Measurements from ENCODE around the gene MAGEB17. TPM values are rescaled to one million over a fixed set of nuclear protein-coding genes. Genes with fewer than 3 reads are reported as not detected.
"Not testable (repeated sequence)": the region's sequence is repeated elsewhere in the genome, so short reads cannot be mapped to it uniquely, and the experiment has no call there.

The MAGEB17 gene
- total RNA-seq, 4 donors from 2014 or later = not detected

GRCh38 chrX:16155581-16156096 lies 11.6 kb upstream of the MAGEB17 start:
- Histone ChIP-seq H3K4me1 (no peaks in the 10 kb centered on the region), H3K27me3 (no peaks in the 10 kb centered on the region), H3K4me3 (no peak overlapping the region), H3K9me3 (no peaks in the 10 kb centered on the region), H3K36me3 (no peaks in the 10 kb centered on the region), H3K27ac (no peak overlapping the region)
- DNase-seq = no peak
- intact Hi-C loops (cut with DNase I; ENCODE audit: low total_unique reads) = no loop called here
- TF ChIP-seq POLR2A (IDR thresholded peaks at IDR 0.05) (no peak), CTCF (IDR thresholded peaks at IDR 0.05) (no peak)

GRCh38 chrX:16156692-16157331 lies 10.5 kb upstream of the MAGEB17 start:
- Histone ChIP-seq H3K27ac (no peak overlapping the region), H3K36me3 (no peaks in the 10 kb centered on the region), H3K4me1 (no peaks in the 10 kb centered on the region), H3K9me3 (no peaks in the 10 kb centered on the region), H3K27me3 (no peaks in the 10 kb centered on the region), H3K4me3 (no peak overlapping the region)
- no peak for TF ChIP-seq POLR2A (IDR thresholded peaks at IDR 0.05)
- TF ChIP-seq CTCF (IDR thresholded peaks at IDR 0.05) = no peak
- DNase-seq = no peak
- intact Hi-C loops (cut with DNase I; ENCODE audit: low total_unique reads) = no loop called here

GRCh38 chrX:16160729-16161128 lies 6.6 kb upstream of the MAGEB17 start:
- Histone ChIP-seq H3K4me3 (no peak overlapping the region), H3K4me1 (no peaks in the 10 kb centered on the region), H3K9me3 (no peaks in the 10 kb centered on the region), H3K27me3 (no peaks in the 10 kb centered on the region), H3K27ac (no peak overlapping the region), H3K36me3 (no peaks in the 10 kb centered on the region)
- intact Hi-C loops (cut with DNase I; ENCODE audit: low total_unique reads) = no loop called here
- TF ChIP-seq CTCF (IDR thresholded peaks at IDR 0.05) (no peak), POLR2A (IDR thresholded peaks at IDR 0.05) (no peak)
- DNase-seq = no peak

- DNase-seq; H3K27me3 ChIP-seq; H3K9me3 ChIP-seq; H3K4me3 ChIP-seq; H3K4me1 ChIP-seq; H3K27ac ChIP-seq; H3K36me3 ChIP-seq; intact Hi-C loops (cut with DNase I; ENCODE audit: low total_unique reads): not testable (repeated sequence)
Measured at GRCh38 chrX:16161173-16161572, 6.1 kb upstream of the MAGEB17 start.

GRCh38 chrX:16162391-16162790 lies 4.9 kb upstream of the MAGEB17 start:
- H3K27ac ChIP-seq = no peak overlapping the region
- no peaks in the 10 kb centered on the region for H3K36me3 ChIP-seq
- no peaks in the 10 kb centered on the region for H3K9me3 ChIP-seq
- TF ChIP-seq POLR2A (IDR thresholded peaks at IDR 0.05) = no peak
- no peak for TF ChIP-seq CTCF (IDR thresholded peaks at IDR 0.05)
- intact Hi-C loops (cut with DNase I; ENCODE audit: low total_unique reads) = no loop called here
- no peak overlapping the region for H3K4me3 ChIP-seq
- no peaks in the 10 kb centered on the region for H3K4me1 ChIP-seq
- H3K27me3 ChIP-seq = no peaks in the 10 kb centered on the region
- no peak for DNase-seq

- Histone ChIP-seq H3K36me3 (no peaks in the 10 kb centered on the region), H3K27ac (no peak overlapping the region), H3K4me3 (no peak overlapping the region), H3K27me3 (no peaks in the 10 kb centered on the region), H3K9me3 (no peaks in the 10 kb centered on the region), H3K4me1 (no peaks in the 10 kb centered on the region)
- intact Hi-C loops (cut with DNase I; ENCODE audit: low total_unique reads) = no loop called here
- no peak for DNase-seq
- TF ChIP-seq CTCF (IDR thresholded peaks at IDR 0.05) = no peak
- TF ChIP-seq POLR2A (IDR thresholded peaks at IDR 0.05) = no peak
Measured at GRCh38 chrX:16164748-16165147, 2.5 kb upstream of the MAGEB17 start.
